SK-N-MC (cell line): Measurements from ENCODE around the gene PIGW.
A peak's percentile ranks its signal among the peaks of the same experiment; 100 is the strongest.

Experiments used
- DNase-seq: peaks from one replicate; pipeline ENCODE4 v3.0.0-alpha.2; 2011; ENCODE audit warnings: low read depth, low spot score
- H3K27ac ChIP-seq: fragments of 200-600 bp; sonication (generic); 2 replicates; pipeline ENCODE4 v1.5.1; 2016; ENCODE audit warnings: mixed run types
- H3K36me3 ChIP-seq: fragments of 200-600 bp; sonication (generic); 2 replicates; pipeline ENCODE4 v1.6.1; 2017; ENCODE audit warnings: antibody characterized with exemption, low read length, mixed read lengths; ENCODE audit not compliant: insufficient read depth
- H3K4me3 ChIP-seq: fragments of 200-600 bp; sonication (generic); 2 replicates; pipeline ENCODE4 v1.5.1; 2016
- H3K9ac ChIP-seq: fragments of 200-600 bp; sonication (generic); 2 replicates; pipeline ENCODE4 v1.8.0; 2017; ENCODE audit warnings: mixed run types, mixed read lengths; ENCODE audit not compliant: insufficient read length
- H3K9me3 ChIP-seq: fragments of 200-600 bp; sonication (generic); 2 replicates; pipeline ENCODE4 v1.6.1; 2017; ENCODE audit warnings: low read depth, mild to moderate bottlenecking, antibody characterized with exemption, low read length, moderate library complexity, mixed read lengths
- EZH2 ChIP-seq: fragments of 200-600 bp; sonication (generic); IDR thresholded peaks from one replicate; pipeline ENCODE4 v1.6.1; 2017; ENCODE audit warnings: antibody characterized with exemption
- FOXP2 ChIP-seq: optimal IDR thresholded peaks from 2 replicates; pipeline ENCODE3; 2011; ENCODE audit warnings: mild to moderate bottlenecking, moderate library complexity; ENCODE audit not compliant: insufficient read depth; ENCODE audit errors: extremely low read length, control extremely low read depth
- POLR2AphosphoS5 ChIP-seq: IDR thresholded peaks from 2 replicates; pipeline ENCODE4 v1.6.1; 2012; ENCODE audit warnings: mild to moderate bottlenecking, low read depth, low read length, borderline replicate concordance

The PIGW gene

GRCh38 chr17:36534840-36535668 lies at the start of gene PIGW, which contains the start of gene MYO19:
Gene PIGW, plus strand, starts transcription at chr17:36534987. Its CDS starts 2,115 bp downstream, at chr17:36537102.
Gene MYO19, minus strand, starts transcription at chr17:36534868. Its CDS starts 2,330 bp downstream, at chr17:36532538.
- peaks cover 54% of the 10 kb centered on the region for H3K36me3 ChIP-seq
- no peak for TF ChIP-seq FOXP2
- TF ChIP-seq EZH2 = no peak
- TF ChIP-seq POLR2AphosphoS5 = peak; percentile 96
- H3K9me3 ChIP-seq = no peaks in the 10 kb centered on the region
- peak within 1 kb of the TSS; percentile 97 for H3K9ac ChIP-seq
- H3K4me3 ChIP-seq = peak within 1 kb of the TSS; percentile 98
- DNase-seq = peak; percentile 24
- H3K27ac ChIP-seq = peak within 1 kb of the TSS; percentile 93

- no peak overlapping the region for H3K9ac ChIP-seq
- TF ChIP-seq EZH2 (no peak), FOXP2 (no peak), POLR2AphosphoS5 (no peak)
- peaks cover 15% of the 10 kb centered on the region for H3K36me3 ChIP-seq
- DNase-seq = no peak
- H3K4me3 ChIP-seq = no peak overlapping the region
- H3K27ac ChIP-seq = no peak overlapping the region
- no peaks in the 10 kb centered on the region for H3K9me3 ChIP-seq
These were observed 49.8 kb upstream of the PIGW start for GRCh38 chr17:36485027-36485426.

- peak; percentile 52 for DNase-seq
- TF ChIP-seq EZH2 = no peak
- no peak for TF ChIP-seq FOXP2
- no peak for TF ChIP-seq POLR2AphosphoS5
- H3K27ac ChIP-seq = no peak overlapping the region
- H3K9me3 ChIP-seq = no peaks in the 10 kb centered on the region
- H3K36me3 ChIP-seq = peaks cover 20% of the 10 kb centered on the region
- peak overlapping the region; percentile 61 for H3K9ac ChIP-seq
- peak overlapping the region; percentile 88 for H3K4me3 ChIP-seq
These were observed 49.0 kb upstream of the PIGW start for GRCh38 chr17:36485805-36486203.

DNA sequence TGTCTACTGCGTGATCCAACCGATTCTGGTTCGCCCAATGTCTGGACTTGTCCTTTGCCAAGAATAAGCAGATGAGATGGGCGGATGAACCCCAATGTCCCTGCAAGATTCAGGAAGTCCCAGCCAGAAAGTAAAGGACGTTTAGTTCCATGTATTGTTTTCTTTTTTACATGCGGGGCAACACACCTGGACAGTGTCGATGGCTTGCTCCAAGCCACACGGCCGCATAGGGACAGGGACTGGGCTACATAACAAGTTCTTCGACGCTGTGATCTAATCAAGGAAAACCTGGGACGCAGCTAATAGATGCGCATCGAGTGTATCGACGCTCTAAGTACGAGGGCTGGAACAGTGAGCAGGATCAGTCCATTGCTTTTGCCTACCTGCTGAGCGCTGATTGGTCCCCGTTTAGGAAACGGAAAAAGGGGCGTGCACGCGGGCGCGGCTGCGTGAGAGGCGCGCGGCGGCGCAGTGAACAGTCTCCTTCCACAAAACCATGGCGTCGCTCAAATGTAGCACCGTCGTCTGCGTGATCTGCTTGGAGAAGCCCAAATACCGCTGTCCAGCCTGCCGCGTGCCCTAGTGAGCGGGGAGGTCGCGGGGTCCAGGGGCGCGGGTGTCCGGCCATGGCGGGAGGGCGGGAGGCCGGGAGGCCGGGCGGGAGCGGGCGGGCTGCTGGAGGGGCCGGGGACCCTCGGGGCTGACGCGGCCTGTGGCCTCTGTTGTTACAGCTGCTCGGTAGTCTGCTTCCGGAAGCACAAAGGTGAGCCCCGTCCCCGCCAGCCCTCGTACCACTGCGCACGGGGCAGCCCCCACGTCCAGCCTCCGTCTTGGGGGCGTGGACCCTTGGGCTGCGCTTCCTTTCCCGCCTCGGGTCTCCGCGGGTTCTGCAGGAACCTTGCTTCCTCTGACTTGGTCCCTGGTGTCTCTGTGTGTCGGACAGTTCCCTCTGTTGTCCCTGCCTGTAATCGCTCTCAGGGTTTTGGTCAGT lies 48.3 kb upstream of the PIGW start, which contains the start of gene ZNHIT3:
ZNHIT3 (plus strand) TSS at position 478 of the 991 bp plus-strand sequence; CDS start at position 497, 19 bp downstream.
- Histone ChIP-seq H3K36me3 (peaks cover 20% of the 10 kb centered on the region), H3K27ac (no peak within 1 kb of the TSS), H3K4me3 (peak within 1 kb of the TSS; percentile 88), H3K9ac (peak within 1 kb of the TSS; percentile 79), H3K9me3 (no peaks in the 10 kb centered on the region)
- TF ChIP-seq EZH2 (no peak), POLR2AphosphoS5 (peak; percentile 85), FOXP2 (peak; percentile 89)
- DNase-seq = peak; percentile 83

DNA sequence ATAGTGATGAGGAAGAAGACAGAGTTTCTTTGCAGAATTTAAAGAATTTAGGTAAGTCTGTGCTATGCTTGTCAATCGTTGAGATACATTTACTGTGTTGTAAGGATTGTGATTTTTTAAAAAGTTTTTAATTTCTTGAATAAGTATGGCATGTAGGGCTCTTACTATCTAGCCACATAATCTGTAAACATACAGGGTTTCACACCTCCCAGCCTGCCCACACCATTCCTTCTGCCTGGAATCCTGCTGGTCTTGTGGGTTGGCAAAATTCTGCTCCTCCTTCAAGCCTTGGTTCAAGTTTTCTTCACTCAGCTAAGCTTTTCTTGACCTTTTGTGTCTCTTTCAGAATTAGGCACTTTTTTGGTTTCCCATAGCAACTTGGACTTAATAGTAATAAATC lies 40.8 kb upstream of the PIGW start:
- Histone ChIP-seq H3K36me3 (peaks cover 77% of the 10 kb centered on the region), H3K27ac (no peak overlapping the region), H3K4me3 (no peak overlapping the region), H3K9me3 (no peaks in the 10 kb centered on the region), H3K9ac (no peak overlapping the region)
- no peak for DNase-seq
- TF ChIP-seq POLR2AphosphoS5 (no peak), EZH2 (no peak), FOXP2 (no peak)

GRCh38 chr17:36494674-36495073 lies 40.1 kb upstream of the PIGW start:
- no peak overlapping the region for H3K9ac ChIP-seq
- no peak overlapping the region for H3K4me3 ChIP-seq
- peak overlapping the region; percentile 21; the same call in 1 of the 2 replicates for H3K27ac ChIP-seq
- H3K9me3 ChIP-seq = no peaks in the 10 kb centered on the region
- DNase-seq = no peak
- H3K36me3 ChIP-seq = peaks cover 74% of the 10 kb centered on the region
- TF ChIP-seq FOXP2 (no peak), POLR2AphosphoS5 (no peak), EZH2 (no peak)

GRCh38 chr17:36495076-36495578 lies 39.7 kb upstream of the PIGW start:
- Histone ChIP-seq H3K4me3 (no peak overlapping the region), H3K27ac (peak overlapping the region; percentile 21; the same call in 1 of the 2 replicates), H3K36me3 (peaks cover 70% of the 10 kb centered on the region), H3K9ac (no peak overlapping the region), H3K9me3 (no peaks in the 10 kb centered on the region)
- no peak for DNase-seq
- no peak for TF ChIP-seq FOXP2
- no peak for TF ChIP-seq EZH2
- TF ChIP-seq POLR2AphosphoS5 = no peak
